Fibroblast of villous mesenchyme (primary cell): ENCODE results near the gene LRRC34. TPM values are rescaled to one million over a fixed set of nuclear protein-coding genes. Genes with fewer than 3 reads are reported as not detected.

Experiments used
- DNase-seq: peaks from one replicate; pipeline ENCODE4 v3.0.0-alpha.2; 2010; ENCODE audit warnings: low read depth
- H3K4me3 ChIP-seq: 2 replicates; pipeline ENCODE4 v1.5.1; 2011; ENCODE audit warnings: low read depth, mild to moderate bottlenecking, low read length
- CTCF ChIP-seq: IDR thresholded peaks from 2 replicates; pipeline ENCODE4 v1.5.1; 2012; ENCODE audit warnings: low read depth, mild to moderate bottlenecking, low read length; ENCODE audit not compliant: insufficient read depth
- total RNA-seq: library from RNA; depleted of rRNA; stranded (reverse); fragments of >200 nt; gene quantifications from 2 replicates; pipeline ENCODE4 v1.2.3, GENCODE V29; 2012

The LRRC34 gene
- total RNA-seq, 1 donor, result 4.3 TPM

- no peak for TF ChIP-seq CTCF
- peak; percentile 82 for DNase-seq
- H3K4me3 ChIP-seq, result peak overlapping the region; percentile 91
These were observed 41.0 kb downstream of the LRRC34 start for GRCh38 chr3:169771497-169772304.

- H3K4me3 ChIP-seq, result peak within 1 kb of the TSS; percentile 64
- TF ChIP-seq CTCF, result peak; percentile 5
- DNase-seq, result peak; percentile 35
These were observed 43.2 kb downstream of the LRRC34 start, which contains the start of gene ACTRT3 for GRCh38 chr3:169769287-169770181. TSS of gene ACTRT3 (minus strand) at chr3:169769561. CDS start at chr3:169769520, 41 bp downstream.

- H3K4me3 ChIP-seq, result peak within 1 kb of the TSS; percentile 79
- peak; percentile 90 for DNase-seq
- TF ChIP-seq CTCF, result no peak
These were observed 47.7 kb downstream of the LRRC34 start, which contains the start of gene TERC for GRCh38 chr3:169764882-169765612. TSS of gene TERC (minus strand) at chr3:169765060.

GRCh38 chr3:169764312-169764881 lies 48.3 kb downstream of the LRRC34 start:
- no peak for TF ChIP-seq CTCF
- H3K4me3 ChIP-seq, result peak overlapping the region; percentile 79
- peak; percentile 42 for DNase-seq

GRCh38 chr3:169760479-169760878 lies 52.2 kb downstream of the LRRC34 start:
- TF ChIP-seq CTCF, result no peak
- H3K4me3 ChIP-seq, result no peak overlapping the region
- peak; percentile 76 for DNase-seq

DNA sequence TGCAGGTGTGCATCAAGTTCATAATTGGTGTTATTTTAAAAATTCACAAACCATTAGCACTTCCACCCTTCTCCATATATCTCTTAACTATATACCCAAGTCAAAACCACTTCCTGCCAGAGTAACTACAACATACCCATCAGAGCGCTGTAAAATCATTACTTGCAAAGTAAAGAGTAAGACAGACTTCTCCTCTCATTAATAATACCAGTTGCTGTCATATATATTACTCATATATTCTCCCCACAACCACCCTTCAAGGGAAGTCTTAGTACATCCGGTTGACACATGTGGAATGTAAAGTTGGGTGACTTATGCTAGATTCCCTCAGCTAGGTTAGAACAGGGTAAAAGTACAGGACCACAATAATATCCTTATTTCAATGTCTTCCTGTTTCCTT lies 53.4 kb downstream of the LRRC34 start:
- no peak for TF ChIP-seq CTCF
- H3K4me3 ChIP-seq, result no peak overlapping the region
- DNase-seq, result peak; percentile 7
